HepG2 (cell line): Measurements from ENCODE around the gene NAV2. TPM values are rescaled to one million over a fixed set of nuclear protein-coding genes. Genes with fewer than 3 reads are reported as not detected.

ENCODE experiments used
- AGO2 ChIP-seq: fragments of 200-400 bp; formaldehyde crosslinking; optimal IDR thresholded peaks from 2 replicates; pipeline ENCODE3; 2017; ENCODE audit warnings: mild to moderate bottlenecking, low read depth, low read length, moderate library complexity
- CHD4 ChIP-seq: fragments of 200-600 bp; sonication (generic); IDR thresholded peaks from 2 replicates; pipeline ENCODE4 v1.7.0; 2017; ENCODE audit warnings: mild to moderate bottlenecking, low read length, borderline replicate concordance
- CREB3 ChIP-seq: sonication (generic); formaldehyde crosslinking; IDR thresholded peaks from 2 replicates; pipeline ENCODE4 v1.5.0; 2020; ENCODE audit warnings: missing genetic modification reagents
- FOSL2 ChIP-seq: sonication (generic); formaldehyde crosslinking; IDR thresholded peaks from 2 replicates; pipeline ENCODE4 v1.4.0; 2020; ENCODE audit warnings: missing genetic modification reagents
- HIVEP1 ChIP-seq: sonication (generic); formaldehyde crosslinking; IDR thresholded peaks from 2 replicates; pipeline ENCODE4 v1.4.0; 2020; ENCODE audit warnings: mild to moderate bottlenecking, missing genetic modification reagents
- HOXD1 ChIP-seq: sonication (generic); formaldehyde crosslinking; IDR thresholded peaks from 2 replicates; pipeline ENCODE4 v1.5.0; 2020; ENCODE audit warnings: missing genetic modification reagents
- JUN ChIP-seq: sonication (generic); formaldehyde crosslinking; IDR thresholded peaks from 2 replicates; pipeline ENCODE4 v1.4.0; 2020; ENCODE audit warnings: mild to moderate bottlenecking, missing genetic modification reagents
- MED1 ChIP-seq: sonication (generic); formaldehyde crosslinking; IDR thresholded peaks from 2 replicates; pipeline ENCODE4 v1.4.0; 2020; ENCODE audit warnings: missing genetic modification reagents
- MXD4 ChIP-seq: IDR thresholded peaks from 2 replicates; pipeline ENCODE4 v1.6.1; 2016; ENCODE audit warnings: mild to moderate bottlenecking, missing biosample characterization, missing genetic modification reagents
- MYC ChIP-seq: sonication (generic); formaldehyde crosslinking; IDR thresholded peaks from 2 replicates; pipeline ENCODE4 v1.9.0; 2021; ENCODE audit warnings: missing genetic modification reagents, borderline replicate concordance
- NR1H2 ChIP-seq: sonication (generic); formaldehyde crosslinking; IDR thresholded peaks from 2 replicates; pipeline ENCODE4 v1.8.1; 2022; ENCODE audit warnings: low read depth, missing genetic modification reagents, borderline replicate concordance
- RFXAP ChIP-seq: sonication (generic); formaldehyde crosslinking; IDR thresholded peaks from 2 replicates; pipeline ENCODE4 v1.4.0; 2020; ENCODE audit warnings: missing genetic modification reagents, borderline replicate concordance
- SALL2 ChIP-seq: sonication (generic); formaldehyde crosslinking; IDR thresholded peaks from 2 replicates; pipeline ENCODE4 v1.8.1; 2023; ENCODE audit warnings: mild to moderate bottlenecking, missing genetic modification reagents, inconsistent platforms
- SYNCRIP ChIP-seq: fragments of 200-400 bp; formaldehyde crosslinking; IDR thresholded peaks from 2 replicates; pipeline ENCODE4 v1.6.1; 2018; ENCODE audit warnings: mild to moderate bottlenecking, low read depth, low read length; ENCODE audit not compliant: insufficient read depth
- ZNF317 ChIP-seq: sonication (generic); formaldehyde crosslinking; IDR thresholded peaks from 2 replicates; pipeline ENCODE4 v1.5.0; 2020; ENCODE audit warnings: mild to moderate bottlenecking, missing genetic modification reagents
- ZNF432 ChIP-seq: sonication (generic); formaldehyde crosslinking; IDR thresholded peaks from 2 replicates; pipeline ENCODE4 v1.5.0; 2020; ENCODE audit warnings: missing genetic modification reagents, mild to moderate bottlenecking, borderline replicate concordance
- ZNF44 ChIP-seq: sonication (generic); formaldehyde crosslinking; IDR thresholded peaks from 2 replicates; pipeline ENCODE4 v1.5.1; 2020; ENCODE audit warnings: mild to moderate bottlenecking, missing genetic modification reagents
- ZNF775 ChIP-seq: sonication (generic); formaldehyde crosslinking; IDR thresholded peaks from 2 replicates; pipeline ENCODE4 v1.4.0; 2020; ENCODE audit warnings: missing genetic modification reagents, mild to moderate bottlenecking, moderate library complexity, borderline replicate concordance
- ZNF850 ChIP-seq: sonication (generic); formaldehyde crosslinking; conservative IDR thresholded peaks from 2 replicates; pipeline ENCODE4 v1.9.0; 2021; ENCODE audit warnings: mild to moderate bottlenecking, missing genetic modification reagents
- polyA plus RNA-seq, 8 experiments: library from polyadenylated mRNA; depleted of rRNA in 3 of 8; stranded (reverse) in 7 of 8; unstranded in 1 of 8; fragments of >200 nt; fragmentation: Illumina TruSeq in 4 of 8; extraction: Trizol in 4 of 8; gene quantifications; 2 replicates each; pipeline versions ENCODE4 v1.2.1 to v1.2.3, GENCODE V29; 2011 to 2016; ENCODE audit warnings: low read depth in 4 of 8, missing spikeins in 1 of 8, mixed read lengths in 1 of 8; ENCODE audit not compliant: insufficient read depth in 1 of 8
- total RNA-seq, 5 experiments: library from RNA; depleted of rRNA; stranded (reverse); fragments of >200 nt; fragmentation: Illumina TruSeq; extraction: Trizol; gene quantifications; 2 replicates each; pipeline ENCODE4 v1.2.3, GENCODE V29; 2016; ENCODE audit warnings: low read depth in 1 of 5
- TF ChIP-seq, protein P1 (sequence below): sonication (generic); formaldehyde crosslinking; IDR thresholded peaks from 2 replicates; pipeline ENCODE4 v1.5.0; 2020; ENCODE audit warnings: mild to moderate bottlenecking, missing genetic modification reagents
- TF ChIP-seq, protein P2 (sequence below): sonication (generic); formaldehyde crosslinking; IDR thresholded peaks from 2 replicates; pipeline ENCODE4 v1.9.0; 2022; ENCODE audit warnings: missing genetic modification reagents, mild to moderate bottlenecking, borderline replicate concordance
- TF ChIP-seq, protein P3 (sequence below): sonication (generic); formaldehyde crosslinking; conservative IDR thresholded peaks from 2 replicates; pipeline ENCODE4 v1.4.0; 2020; ENCODE audit warnings: missing genetic modification reagents
- TF ChIP-seq, protein P4 (sequence below): sonication (generic); formaldehyde crosslinking; IDR thresholded peaks from 2 replicates; pipeline ENCODE4 v1.4.0; 2020; ENCODE audit warnings: missing genetic modification reagents

Gene NAV2
- total and polyA plus RNA-seq, 2 of the 13 experiments (the other 11 are each of a cell fraction or from before 2014, with no cell fraction given): 9.3 to 34.6 TPM

- TF ChIP-seq, protein P1, sequence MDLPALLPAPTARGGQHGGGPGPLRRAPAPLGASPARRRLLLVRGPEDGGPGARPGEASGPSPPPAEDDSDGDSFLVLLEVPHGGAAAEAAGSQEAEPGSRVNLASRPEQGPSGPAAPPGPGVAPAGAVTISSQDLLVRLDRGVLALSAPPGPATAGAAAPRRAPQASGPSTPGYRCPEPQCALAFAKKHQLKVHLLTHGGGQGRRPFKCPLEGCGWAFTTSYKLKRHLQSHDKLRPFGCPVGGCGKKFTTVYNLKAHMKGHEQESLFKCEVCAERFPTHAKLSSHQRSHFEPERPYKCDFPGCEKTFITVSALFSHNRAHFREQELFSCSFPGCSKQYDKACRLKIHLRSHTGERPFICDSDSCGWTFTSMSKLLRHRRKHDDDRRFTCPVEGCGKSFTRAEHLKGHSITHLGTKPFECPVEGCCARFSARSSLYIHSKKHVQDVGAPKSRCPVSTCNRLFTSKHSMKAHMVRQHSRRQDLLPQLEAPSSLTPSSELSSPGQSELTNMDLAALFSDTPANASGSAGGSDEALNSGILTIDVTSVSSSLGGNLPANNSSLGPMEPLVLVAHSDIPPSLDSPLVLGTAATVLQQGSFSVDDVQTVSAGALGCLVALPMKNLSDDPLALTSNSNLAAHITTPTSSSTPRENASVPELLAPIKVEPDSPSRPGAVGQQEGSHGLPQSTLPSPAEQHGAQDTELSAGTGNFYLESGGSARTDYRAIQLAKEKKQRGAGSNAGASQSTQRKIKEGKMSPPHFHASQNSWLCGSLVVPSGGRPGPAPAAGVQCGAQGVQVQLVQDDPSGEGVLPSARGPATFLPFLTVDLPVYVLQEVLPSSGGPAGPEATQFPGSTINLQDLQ: no peak
- TF ChIP-seq SYNCRIP (no peak), MYC (CRISPR knock-in tag) (peak; percentile 82; the same call in 1 of the 2 replicates), ZNF432 (no peak), SALL2 (CRISPR knock-in tag) (no peak), ZNF44 (no peak), AGO2 (no peak), ZNF317 (CRISPR knock-in tag) (peak; percentile 3; the same call in 1 of the 2 replicates), MED1 (CRISPR knock-in tag) (peak; percentile 98), RFXAP (CRISPR knock-in tag) (peak; percentile 89), ZNF775 (CRISPR knock-in tag) (no peak), HIVEP1 (CRISPR knock-in tag) (peak; percentile 73; the same call in 1 of the 2 replicates), MXD4 (CRISPR knock-in tag) (no peak), ZNF850 (CRISPR knock-in tag) (no peak), NR1H2 (no peak), HOXD1 (CRISPR knock-in tag) (peak; percentile 99), JUN (peak; percentile 78), CREB3 (CRISPR knock-in tag) (no peak), FOSL2 (peak; percentile 99), CHD4 (no peak)
- TF ChIP-seq, protein P2, sequence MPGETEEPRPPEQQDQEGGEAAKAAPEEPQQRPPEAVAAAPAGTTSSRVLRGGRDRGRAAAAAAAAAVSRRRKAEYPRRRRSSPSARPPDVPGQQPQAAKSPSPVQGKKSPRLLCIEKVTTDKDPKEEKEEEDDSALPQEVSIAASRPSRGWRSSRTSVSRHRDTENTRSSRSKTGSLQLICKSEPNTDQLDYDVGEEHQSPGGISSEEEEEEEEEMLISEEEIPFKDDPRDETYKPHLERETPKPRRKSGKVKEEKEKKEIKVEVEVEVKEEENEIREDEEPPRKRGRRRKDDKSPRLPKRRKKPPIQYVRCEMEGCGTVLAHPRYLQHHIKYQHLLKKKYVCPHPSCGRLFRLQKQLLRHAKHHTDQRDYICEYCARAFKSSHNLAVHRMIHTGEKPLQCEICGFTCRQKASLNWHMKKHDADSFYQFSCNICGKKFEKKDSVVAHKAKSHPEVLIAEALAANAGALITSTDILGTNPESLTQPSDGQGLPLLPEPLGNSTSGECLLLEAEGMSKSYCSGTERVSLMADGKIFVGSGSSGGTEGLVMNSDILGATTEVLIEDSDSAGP (CRISPR knock-in tag): peak; percentile 68; the same call in 1 of the 2 replicates
- TF ChIP-seq, protein P3, sequence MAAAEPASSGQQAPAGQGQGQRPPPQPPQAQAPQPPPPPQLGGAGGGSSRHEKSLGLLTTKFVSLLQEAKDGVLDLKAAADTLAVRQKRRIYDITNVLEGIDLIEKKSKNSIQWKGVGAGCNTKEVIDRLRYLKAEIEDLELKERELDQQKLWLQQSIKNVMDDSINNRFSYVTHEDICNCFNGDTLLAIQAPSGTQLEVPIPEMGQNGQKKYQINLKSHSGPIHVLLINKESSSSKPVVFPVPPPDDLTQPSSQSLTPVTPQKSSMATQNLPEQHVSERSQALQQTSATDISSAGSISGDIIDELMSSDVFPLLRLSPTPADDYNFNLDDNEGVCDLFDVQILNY (CRISPR knock-in tag): no peak
- TF ChIP-seq, protein P4, sequence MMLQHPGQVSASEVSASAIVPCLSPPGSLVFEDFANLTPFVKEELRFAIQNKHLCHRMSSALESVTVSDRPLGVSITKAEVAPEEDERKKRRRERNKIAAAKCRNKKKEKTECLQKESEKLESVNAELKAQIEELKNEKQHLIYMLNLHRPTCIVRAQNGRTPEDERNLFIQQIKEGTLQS: peak; percentile 88
These were observed 323.3 kb downstream of the NAV2 start (continued) for GRCh38 chr11:20035701-20036601.
